OCI-LY7 (cell line): ENCODE results near the gene MVB12B. TPM values are rescaled to one million over a fixed set of nuclear protein-coding genes. Genes with fewer than 3 reads are reported as not detected.

ENCODE experiments used
- BruUV-seq: library from RNA; stranded (reverse); fragments of 400-500 nt; replicated peaks from 2 replicates; lab custom pipeline; 2021; lab: Mats Ljungman, UMichigan
- CTCF ChIA-PET: fragments of 300-600 bp; sonication (Branson Sonifier 250); formaldehyde crosslinking; loops from one replicate; lab custom pipeline; 2022; ENCODE audit warnings: antibody characterized with exemption; ENCODE audit not compliant: unreplicated experiment; lab: Charles Lee
- POLR2A ChIA-PET: fragments of 300-600 bp; sonication (Branson Sonifier 250); formaldehyde crosslinking; loops from one replicate; lab custom pipeline; 2022; ENCODE audit warnings: antibody characterized with exemption; lab: Charles Lee
- DNase-seq: peaks from one replicate; pipeline ENCODE4 v3.0.0-alpha.2; 2015; ENCODE audit warnings: low spot score
- H2AFZ ChIP-seq: fragments of 200-600 bp; sonication (generic), shearing (Covaris generic); 2 replicates; pipeline ENCODE4 v1.6.1; 2014; ENCODE audit warnings: mild to moderate bottlenecking, antibody characterized with exemption, low read length, moderate library complexity
- H3K27ac ChIP-seq: fragments of 200-600 bp; sonication (generic); 2 replicates; pipeline ENCODE4 v1.5.1; 2014; ENCODE audit warnings: mixed run types, low read depth, mild to moderate bottlenecking, moderate library complexity, low read length, inconsistent platforms; ENCODE audit not compliant: poor library complexity, severe bottlenecking
- H3K36me3 ChIP-seq: fragments of 200-600 bp; sonication (generic); 2 replicates; pipeline ENCODE4 v1.6.1; 2014; ENCODE audit warnings: mild to moderate bottlenecking, antibody characterized with exemption, low read length, moderate library complexity, mixed read lengths; ENCODE audit not compliant: insufficient read depth
- H3K4me1 ChIP-seq: fragments of 200-600 bp; sonication (generic); 2 replicates; pipeline ENCODE4 v1.5.1; 2014; ENCODE audit warnings: mild to moderate bottlenecking, low read length; ENCODE audit not compliant: insufficient read depth, poor library complexity, severe bottlenecking
- H3K4me2 ChIP-seq: fragments of 200-600 bp; sonication (generic); 2 replicates; pipeline ENCODE4 v1.6.1; 2014; ENCODE audit warnings: mild to moderate bottlenecking, low read length
- H3K4me3 ChIP-seq: fragments of 200-600 bp; sonication (generic); 2 replicates; pipeline ENCODE4 v1.5.1; 2014; ENCODE audit warnings: mild to moderate bottlenecking, low read depth, low read length; ENCODE audit not compliant: poor library complexity, severe bottlenecking
- H3K79me2 ChIP-seq: fragments of 200-600 bp; sonication (generic); 2 replicates; pipeline ENCODE4 v1.6.1; 2016; ENCODE audit warnings: low read depth, mild to moderate bottlenecking, low read length, moderate library complexity, mixed read lengths; ENCODE audit not compliant: insufficient read depth
- H3K9me2 ChIP-seq: fragments of 200-600 bp; sonication (generic); 2 replicates; pipeline ENCODE4 v1.6.1; 2016; ENCODE audit warnings: mild to moderate bottlenecking, low read length, mixed read lengths; ENCODE audit not compliant: insufficient read depth
- H3K9me3 ChIP-seq: fragments of 200-600 bp; sonication (generic); 2 replicates; pipeline ENCODE4 v1.6.1; 2014; ENCODE audit warnings: mild to moderate bottlenecking, mixed run types, low read length, mixed read lengths
- H4K20me1 ChIP-seq: fragments of 200-600 bp; sonication (generic); 2 replicates; pipeline ENCODE4 v1.6.1; 2014; ENCODE audit warnings: mild to moderate bottlenecking, antibody characterized with exemption, low read length, moderate library complexity, mixed read lengths; ENCODE audit not compliant: insufficient read depth
- EZH2phosphoT487 ChIP-seq: fragments of 200-600 bp; sonication (generic); IDR thresholded peaks from 2 replicates; pipeline ENCODE4 v1.6.1; 2018; ENCODE audit warnings: low read depth, borderline replicate concordance, mild to moderate bottlenecking, mixed run types, antibody characterized with exemption, low read length, moderate library complexity, mixed read lengths
- intact Hi-C: fragments of 100-400 bp; cut with micrococcal nuclease; formaldehyde crosslinking; loops from one replicate; pipeline ENCODE4 v1.10.0; 2022; ENCODE audit not compliant: unreplicated experiment
- total RNA-seq, 2 experiments: library from RNA; depleted of rRNA in 1 of 2; stranded (reverse); fragments of >200 nt in 1 of 2; shearing (Covaris generic) in 1 of 2; gene quantifications; 2 replicates each; pipeline ENCODE4 v1.2.3, GENCODE V29; 2014 to 2022
- TF ChIP-seq, protein P1 (sequence below): fragments of 200-600 bp; sonication (generic); conservative IDR thresholded peaks from 2 replicates; pipeline ENCODE4 v1.5.1; 2014; ENCODE audit warnings: mild to moderate bottlenecking, antibody characterized with exemption, low read length, moderate library complexity, mixed read lengths

Gene MVB12B
- total RNA-seq, 2 experiments from 2014 or later: 1.3 TPM; not detected in 1

DNA sequence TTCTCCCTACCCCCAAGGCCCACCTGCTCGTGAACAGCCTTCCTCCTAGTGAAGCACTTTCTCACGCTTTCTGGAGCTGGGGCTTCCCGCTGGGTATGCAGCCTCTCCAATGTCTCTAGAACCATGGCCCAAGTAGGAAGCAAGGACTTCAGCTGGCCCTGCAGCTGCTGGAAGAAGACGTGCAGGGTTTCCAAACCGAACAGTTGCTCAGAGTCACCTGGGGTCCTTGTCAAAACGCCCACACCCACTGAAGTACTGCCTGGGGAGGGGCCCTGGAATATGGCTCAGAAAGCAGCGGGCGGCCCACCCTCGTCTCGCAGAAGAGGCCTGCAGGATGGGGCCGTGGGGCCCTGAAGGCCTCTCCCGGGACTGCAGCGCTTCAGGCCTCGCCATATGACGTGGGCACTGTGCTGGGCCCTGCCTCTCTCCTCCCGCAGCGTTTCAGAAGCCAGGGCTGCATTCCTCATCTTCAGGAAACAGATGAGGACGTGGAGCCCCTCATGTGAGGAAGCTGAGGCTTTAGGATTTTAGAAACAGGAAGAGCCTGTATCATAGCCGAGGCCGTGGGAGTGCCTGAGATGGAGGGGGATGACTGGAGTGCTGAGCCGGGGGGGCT lies 171.1 kb downstream of the MVB12B start:
- Histone ChIP-seq H4K20me1 (no peaks in the 10 kb centered on the region), H3K79me2 (no peaks in the 10 kb centered on the region), H3K4me1 (peaks cover 5% of the 10 kb centered on the region), H3K4me3 (no peak overlapping the region), H3K9me3 (no peaks in the 10 kb centered on the region), H3K36me3 (no peaks in the 10 kb centered on the region), H2AFZ (no peak overlapping the region), H3K27ac (no peak overlapping the region), H3K4me2 (no peak overlapping the region), H3K9me2 (no peaks in the 10 kb centered on the region)
- intact Hi-C loops: no loop called here
- no peak for DNase-seq
- TF ChIP-seq, protein P1, sequence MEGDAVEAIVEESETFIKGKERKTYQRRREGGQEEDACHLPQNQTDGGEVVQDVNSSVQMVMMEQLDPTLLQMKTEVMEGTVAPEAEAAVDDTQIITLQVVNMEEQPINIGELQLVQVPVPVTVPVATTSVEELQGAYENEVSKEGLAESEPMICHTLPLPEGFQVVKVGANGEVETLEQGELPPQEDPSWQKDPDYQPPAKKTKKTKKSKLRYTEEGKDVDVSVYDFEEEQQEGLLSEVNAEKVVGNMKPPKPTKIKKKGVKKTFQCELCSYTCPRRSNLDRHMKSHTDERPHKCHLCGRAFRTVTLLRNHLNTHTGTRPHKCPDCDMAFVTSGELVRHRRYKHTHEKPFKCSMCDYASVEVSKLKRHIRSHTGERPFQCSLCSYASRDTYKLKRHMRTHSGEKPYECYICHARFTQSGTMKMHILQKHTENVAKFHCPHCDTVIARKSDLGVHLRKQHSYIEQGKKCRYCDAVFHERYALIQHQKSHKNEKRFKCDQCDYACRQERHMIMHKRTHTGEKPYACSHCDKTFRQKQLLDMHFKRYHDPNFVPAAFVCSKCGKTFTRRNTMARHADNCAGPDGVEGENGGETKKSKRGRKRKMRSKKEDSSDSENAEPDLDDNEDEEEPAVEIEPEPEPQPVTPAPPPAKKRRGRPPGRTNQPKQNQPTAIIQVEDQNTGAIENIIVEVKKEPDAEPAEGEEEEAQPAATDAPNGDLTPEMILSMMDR: no peak
- no peak for TF ChIP-seq EZH2phosphoT487
- no TSS peak for BruUV-seq
- CTCF ChIA-PET: interaction anchor here (1.1 kb wide), 1 partner anchor 81 kb away, joined by 3 read pairs; no protein-coding TSS in a partner anchor
- POLR2A ChIA-PET: no interaction called here

DNA sequence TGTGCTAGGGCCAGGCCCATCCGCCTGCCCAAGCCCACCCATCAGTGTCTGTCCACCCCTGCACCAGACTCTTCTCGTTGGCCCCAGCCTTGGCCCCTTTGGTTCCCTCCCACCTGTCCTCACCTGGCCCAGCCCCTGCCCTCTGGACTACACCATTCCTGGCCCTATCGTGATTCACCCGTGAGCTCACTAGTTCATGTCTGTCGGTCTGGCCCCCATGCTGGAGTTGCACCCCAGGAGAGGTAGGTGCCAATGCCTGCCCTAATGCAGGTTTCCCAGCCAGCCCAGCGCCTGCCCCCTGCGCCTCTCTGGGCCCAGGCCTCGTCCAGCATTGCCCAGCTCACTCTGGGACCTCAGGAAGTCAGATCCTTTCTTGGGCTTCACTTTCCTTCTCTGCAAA lies 171.7 kb downstream of the MVB12B start:
- intact Hi-C loops: no loop called here
- ChIA-PET CTCF (interaction anchor here (0.8 kb wide), 1 partner anchor 35 kb away, joined by 5 read pairs; no protein-coding TSS in a partner anchor), POLR2A (no interaction called here)
- H4K20me1 ChIP-seq: no peaks in the 10 kb centered on the region
- no peak overlapping the region for H2AFZ ChIP-seq
- H3K36me3 ChIP-seq: no peaks in the 10 kb centered on the region
- no peaks in the 10 kb centered on the region for H3K9me2 ChIP-seq
- no peak for DNase-seq
- no peak overlapping the region for H3K4me2 ChIP-seq
- no peaks in the 10 kb centered on the region for H3K9me3 ChIP-seq
- no peaks in the 10 kb centered on the region for H3K79me2 ChIP-seq
- no peak overlapping the region for H3K4me3 ChIP-seq
- H3K4me1 ChIP-seq: peaks cover 5% of the 10 kb centered on the region
- H3K27ac ChIP-seq: no peak overlapping the region
- TF ChIP-seq, protein P1: no peak
- TF ChIP-seq EZH2phosphoT487: no peak
- BruUV-seq: no TSS peak
